Common myeloid progenitor, CD34-positive (primary cell): Measurements from ENCODE around the gene AOC2.
"Not testable (repeated sequence)": the region's sequence is repeated elsewhere in the genome, so short reads cannot be mapped to it uniquely, and the experiment has no call there.

ENCODE experiments used
- CTCF ChIA-PET: fragments of 350-600 bp; sonication (Branson Sonifier 250); formaldehyde crosslinking; loops from one replicate; lab custom pipeline; 2021; ENCODE audit warnings: antibody characterized with exemption; lab: Charles Lee
- POLR2A ChIA-PET: fragments of 350-600 bp; sonication (Branson Sonifier 250); formaldehyde crosslinking; loops from one replicate; lab custom pipeline; 2021; ENCODE audit warnings: antibody characterized with exemption; lab: Charles Lee
- DNase-seq, 3 donors: peaks; one replicate each; pipeline versions ENCODE4 v3.0.0 to v3.0.0-alpha.2; 2013
- H3K27ac ChIP-seq, 2 experiments: 1 replicate in 1 of 2; 2 replicates in 1 of 2; pipeline ENCODE4 v1.7.0; 2013; ENCODE audit warnings: inconsistent platforms in 2 of 2, low read length in 2 of 2, mild to moderate bottlenecking in 2 of 2, low read depth in 1 of 2, moderate library complexity in 1 of 2; ENCODE audit not compliant: severe bottlenecking in 2 of 2, insufficient read depth in 1 of 2, poor library complexity in 1 of 2
- H3K27me3 ChIP-seq, 5 experiments: replicated peaks in 2 of 5; 1 replicate in 3 of 5; 2 replicates in 2 of 5; pipeline versions ENCODE4 v1.6.1 to v1.7.0; 2013; ENCODE audit warnings: low read length in 4 of 5, mild to moderate bottlenecking in 2 of 5, moderate library complexity in 2 of 5, inconsistent platforms in 1 of 5; ENCODE audit not compliant: insufficient read depth in 5 of 5, control insufficient read depth in 4 of 5
- H3K36me3 ChIP-seq, 4 experiments: 1 replicate in 2 of 4; 2 replicates in 2 of 4; pipeline versions ENCODE4 v1.6.1 to v1.7.0; 2013; ENCODE audit warnings: low read length in 3 of 4, control low read depth in 1 of 4, mild to moderate bottlenecking in 1 of 4; ENCODE audit not compliant: control insufficient read depth in 4 of 4, insufficient read depth in 4 of 4
- H3K4me1 ChIP-seq, 4 experiments: 1 replicate in 3 of 4; 2 replicates in 1 of 4; pipeline versions ENCODE4 v1.6.1 to v1.7.1; 2013; ENCODE audit warnings: low read length in 3 of 4, mild to moderate bottlenecking in 3 of 4, control low read depth in 1 of 4, inconsistent platforms in 1 of 4, moderate library complexity in 1 of 4; ENCODE audit not compliant: control insufficient read depth in 4 of 4, insufficient read depth in 4 of 4; ENCODE audit errors: control extremely low read depth in 1 of 4
- H3K4me3 ChIP-seq, 7 experiments: 1 replicate in 4 of 7; 2 replicates in 3 of 7; pipeline versions ENCODE4 v1.5.1 to v1.7.0; 2013; ENCODE audit warnings: mild to moderate bottlenecking in 7 of 7, low read length in 6 of 7, moderate library complexity in 6 of 7, inconsistent platforms in 2 of 7, low read depth in 2 of 7, control low read depth in 1 of 7; ENCODE audit not compliant: insufficient read depth in 4 of 7, control insufficient read depth in 1 of 7; ENCODE audit errors: extremely low read depth in 1 of 7
- H3K9me3 ChIP-seq, 5 experiments: 1 replicate in 4 of 5; 2 replicates in 1 of 5; pipeline versions ENCODE4 v1.6.1 to v1.7.1; 2013; ENCODE audit warnings: low read length in 4 of 5, mild to moderate bottlenecking in 2 of 5, inconsistent platforms in 1 of 5, low read depth in 1 of 5, moderate library complexity in 1 of 5; ENCODE audit not compliant: control insufficient read depth in 4 of 5, insufficient read depth in 2 of 5; ENCODE audit errors: control extremely low read depth in 1 of 5
- WGBS: methylation state at CpG from one replicate; pipeline ENCODE4 v1.1.5; 2013; ENCODE audit not compliant: insufficient coverage; 5-methylcytosine and 5-hydroxymethylcytosine counted together

Gene AOC2

DNA sequence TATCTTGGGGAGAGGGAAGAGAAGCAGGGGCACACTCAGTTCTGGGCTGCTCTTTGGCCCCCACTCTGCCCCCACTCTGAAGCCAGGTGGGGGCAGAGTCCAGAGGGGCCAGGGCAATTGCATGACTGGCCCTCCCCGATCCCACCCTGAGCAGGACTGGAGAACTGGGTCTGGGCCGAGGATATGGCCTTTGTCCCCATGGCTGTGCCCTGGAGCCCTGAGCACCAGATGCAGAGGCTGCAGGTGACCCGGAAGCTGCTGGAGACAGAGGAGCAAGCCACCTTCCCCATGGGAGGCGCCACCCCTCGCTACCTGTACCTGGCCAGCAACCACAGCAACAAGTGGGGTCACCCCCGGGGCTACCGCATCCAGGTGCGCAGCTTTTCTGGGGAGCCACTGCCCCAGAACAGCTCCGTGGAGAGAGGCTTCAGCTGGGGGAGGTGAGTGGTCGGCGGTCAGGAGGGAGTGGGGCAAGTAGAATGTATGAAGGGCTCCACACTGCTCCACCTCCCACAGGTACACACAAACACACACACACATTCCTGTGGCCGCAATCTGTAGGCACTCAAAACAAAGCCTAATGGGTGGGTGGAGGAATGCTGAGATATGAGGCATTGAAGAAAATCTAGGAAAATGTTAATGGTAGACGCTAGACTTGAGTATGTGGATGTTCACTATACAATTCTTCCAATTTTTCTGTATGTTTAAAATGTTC lies 28.0 kb downstream of the AOC2 start:
- ChIA-PET POLR2A (no interaction called here), CTCF (no interaction called here)
- 100% methylated on average over 6 of the region's 13 CpGs for WGBS
- Histone ChIP-seq H3K9me3 (peaks cover 0 to 4% (median 3%) of the 10 kb centered on the region in 5 experiments), H3K27ac (no peak overlapping the region), H3K27me3 (peaks cover 0 to 2% (median 0%) of the 10 kb centered on the region in 5 experiments), H3K4me1 (no peaks in the 10 kb centered on the region), H3K4me3 (no peak overlapping the region), H3K36me3 (no peaks in the 10 kb centered on the region)
- DNase-seq = no peak

DNA sequence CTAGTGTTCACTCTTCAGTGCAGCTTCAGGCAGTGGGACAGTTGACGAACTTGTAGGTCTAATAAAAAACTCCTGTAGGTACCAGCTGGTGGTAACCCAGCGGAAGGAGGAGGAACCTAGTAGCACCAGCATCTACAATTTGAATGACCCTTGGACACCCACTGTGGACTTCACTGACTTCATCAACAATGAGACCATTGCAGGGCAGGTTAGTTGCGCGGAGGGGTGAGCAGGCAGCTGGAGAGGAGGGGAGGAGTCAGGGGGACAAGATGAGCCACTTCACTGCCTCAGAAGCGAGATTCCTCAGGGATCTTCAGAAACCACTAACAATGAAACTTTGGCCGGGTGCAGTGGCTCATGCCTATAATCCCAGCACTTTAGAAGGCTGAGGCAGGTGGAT lies 28.9 kb downstream of the AOC2 start:
- Histone ChIP-seq H3K4me3 (no peak overlapping the region), H3K27me3 (peaks cover 0 to 2% (median 0%) of the 10 kb centered on the region in 5 experiments), H3K27ac (no peak overlapping the region), H3K4me1 (no peaks in the 10 kb centered on the region), H3K9me3 (peaks cover 0 to 4% (median 3%) of the 10 kb centered on the region in 5 experiments), H3K36me3 (no peaks in the 10 kb centered on the region)
- ChIA-PET CTCF (no interaction called here), POLR2A (interaction anchor here (0.6 kb wide), 1 partner anchor 42 kb away, joined by 3 read pairs; no protein-coding TSS in a partner anchor)
- WGBS = 100% methylated on average over 6 of the region's 6 CpGs
- no peak for DNase-seq

DNA sequence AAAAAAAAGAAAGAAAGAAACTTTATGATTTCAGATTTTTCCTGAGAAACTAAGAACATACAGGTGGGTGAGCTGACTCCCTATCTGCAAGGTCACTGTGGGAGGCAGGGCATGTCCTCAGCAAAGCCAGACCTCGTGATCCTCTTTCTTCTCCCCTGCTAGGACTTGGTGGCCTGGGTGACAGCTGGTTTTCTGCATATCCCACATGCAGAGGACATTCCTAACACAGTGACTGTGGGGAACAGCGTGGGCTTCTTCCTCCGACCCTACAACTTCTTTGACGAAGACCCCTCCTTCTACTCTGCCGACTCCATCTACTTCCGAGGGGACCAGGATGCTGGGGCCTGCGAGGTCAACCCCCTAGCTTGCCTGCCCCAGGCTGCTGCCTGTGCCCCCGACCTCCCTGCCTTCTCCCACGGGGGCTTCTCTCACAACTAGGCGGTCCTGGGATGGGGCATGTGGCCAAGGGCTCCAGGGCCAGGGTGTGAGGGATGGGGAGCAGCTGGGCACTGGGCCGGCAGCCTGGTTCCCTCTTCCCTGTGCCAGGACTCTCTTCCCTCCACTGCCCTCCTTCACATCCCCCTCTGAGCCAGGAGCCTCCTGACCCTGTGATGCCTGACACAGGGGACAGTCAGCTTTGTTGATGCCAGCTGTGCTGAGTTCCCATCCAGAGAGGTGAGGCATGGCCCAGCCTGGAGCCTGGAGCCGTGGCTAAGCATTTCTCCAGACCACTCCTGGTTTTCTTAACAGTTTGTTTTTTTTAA lies 29.7 kb downstream of the AOC2 start:
- POLR2A ChIA-PET = interaction anchor here (0.6 kb wide), 1 partner anchor 9 kb away, joined by 3 read pairs; no protein-coding TSS in a partner anchor
- DNase-seq, H3K4me3 ChIP-seq, H3K9me3 ChIP-seq, H3K27me3 ChIP-seq, H3K36me3 ChIP-seq, H3K27ac ChIP-seq, H3K4me1 ChIP-seq: not testable (repeated sequence)
- CTCF ChIA-PET = interaction anchor here (0.7 kb wide), 1 partner anchor 10 kb away, joined by 3 read pairs; no protein-coding TSS in a partner anchor
- WGBS = 85% methylated on average over 3 of the region's 12 CpGs

DNA sequence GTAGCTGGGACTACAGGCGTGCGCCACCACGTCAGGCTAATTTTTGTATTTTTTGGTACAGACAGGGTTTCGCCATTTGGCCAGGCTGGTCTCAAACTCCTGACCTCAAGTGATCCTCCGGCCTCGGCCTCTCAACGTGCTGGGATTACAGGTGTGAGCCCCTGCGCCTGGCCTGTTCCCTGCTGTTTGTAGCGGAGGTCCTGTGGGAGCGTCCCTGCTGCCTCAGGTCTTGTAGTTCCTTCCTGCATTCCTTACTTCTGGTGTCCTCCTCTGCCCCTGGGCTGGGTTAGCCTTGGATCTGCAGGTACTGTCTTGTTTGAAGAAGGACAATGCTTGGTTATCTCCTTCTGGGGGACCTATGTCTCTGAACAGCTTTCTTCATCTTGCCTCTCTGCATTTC lies 32.7 kb downstream of the AOC2 start:
- H3K27me3 ChIP-seq = peaks cover 0 to 3% (median 0%) of the 10 kb centered on the region in 5 experiments
- H3K27ac ChIP-seq = no peak overlapping the region
- H3K9me3 ChIP-seq = no peaks in the 10 kb centered on the region
- H3K4me3 ChIP-seq = no peak overlapping the region
- ChIA-PET POLR2A (no interaction called here), CTCF (no interaction called here)
- over 99% methylated on average over 9 of the region's 10 CpGs for WGBS
- DNase-seq = no peak
- no peaks in the 10 kb centered on the region for H3K4me1 ChIP-seq
- no peaks in the 10 kb centered on the region for H3K36me3 ChIP-seq

- POLR2A ChIA-PET = no interaction called here
- peaks cover 0 to 3% (median 0%) of the 10 kb centered on the region in 5 experiments for H3K27me3 ChIP-seq
- CTCF ChIA-PET = interaction anchor here (1.3 to 1.6 kb wide), 2 partner anchors 13 to 29 kb away, joined by 3 read pairs; no protein-coding TSS in a partner anchor
- H3K9me3 ChIP-seq = no peaks in the 10 kb centered on the region
- no peak overlapping the region for H3K4me3 ChIP-seq
- H3K36me3 ChIP-seq = no peaks in the 10 kb centered on the region
- H3K4me1 ChIP-seq = no peaks in the 10 kb centered on the region
- WGBS = 92% methylated on average over 11 of the region's 13 CpGs
- DNase-seq = no peak
- H3K27ac ChIP-seq = no peak overlapping the region
Observed at GRCh38 chr17:42878123-42878880, 33.9 kb downstream of the AOC2 start.

DNA sequence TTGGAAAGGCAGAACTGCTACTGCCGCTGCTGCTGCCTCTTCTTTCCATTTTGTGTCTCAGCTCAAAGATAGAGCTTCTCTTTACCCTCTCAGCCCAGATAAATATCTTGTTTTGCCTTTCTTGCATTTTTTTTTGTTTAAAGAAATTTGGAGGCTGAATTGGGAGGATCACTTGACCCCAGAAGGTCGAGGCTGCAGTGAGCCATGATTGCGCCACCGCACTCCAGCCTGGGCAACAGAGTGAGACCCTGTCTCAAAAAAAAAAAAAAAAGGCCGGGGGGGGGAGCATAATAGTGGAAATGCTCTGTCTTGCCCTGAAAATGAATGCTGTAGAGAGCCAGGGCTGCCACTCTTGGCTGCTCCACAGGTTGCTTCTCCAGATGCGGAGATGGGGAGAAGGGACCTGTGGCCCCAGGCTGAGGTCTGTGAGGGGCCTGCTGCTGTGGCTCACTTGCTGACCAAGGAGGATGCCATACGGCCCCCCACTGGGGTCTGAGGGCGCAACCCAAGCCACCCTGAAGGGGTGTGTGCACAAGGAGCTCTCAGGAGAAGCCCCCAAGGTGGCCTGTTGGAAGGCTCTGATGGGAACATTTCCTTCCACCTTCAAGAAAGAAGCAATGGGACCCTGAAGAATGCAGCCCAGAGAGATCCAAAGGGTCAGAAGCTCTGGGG lies 34.7 kb downstream of the AOC2 start:
- no peak overlapping the region for H3K27ac ChIP-seq
- H3K4me3 ChIP-seq = no peak overlapping the region
- H3K4me1 ChIP-seq = no peaks in the 10 kb centered on the region
- WGBS = 97% methylated on average over 5 of the region's 8 CpGs
- H3K27me3 ChIP-seq = peaks cover 0 to 3% (median 0%) of the 10 kb centered on the region in 5 experiments
- H3K36me3 ChIP-seq = no peaks in the 10 kb centered on the region
- DNase-seq = no peak
- no peaks in the 10 kb centered on the region for H3K9me3 ChIP-seq
- ChIA-PET POLR2A (no interaction called here), CTCF (interaction anchor here (1.3 to 1.6 kb wide), 2 partner anchors 12 to 30 kb away, joined by 3 read pairs; no protein-coding TSS in a partner anchor)
